GM21528 (cell line): ENCODE data around the gene DNAJA4.

ENCODE experiments used
- ATAC-seq: cut with Tn5 transposase; IDR thresholded peaks from one replicate; pipeline ENCODE4 v1.9.1; 2021; ENCODE audit warnings: mild to moderate bottlenecking, moderate library complexity; ENCODE audit not compliant: unreplicated experiment, low FRiP score

The DNAJA4 gene

GRCh38 chr15:78274994-78275393, 10.6 kb downstream of the DNAJA4 start:
- no peak for ATAC-seq

GRCh38 chr15:78276064-78276943, 11.9 kb downstream of the DNAJA4 start:
- no peak for ATAC-seq

GRCh38 chr15:78280319-78281072, 16.1 kb downstream of the DNAJA4 start:
- no peak for ATAC-seq

GRCh38 chr15:78282324-78282723, 18.0 kb downstream of the DNAJA4 start:
- no peak for ATAC-seq

GRCh38 chr15:78284758-78285157, 20.4 kb downstream of the DNAJA4 start:
- ATAC-seq = no peak

- ATAC-seq = no peak
Measured at GRCh38 chr15:78290222-78290621, 25.9 kb downstream of the DNAJA4 start.

GRCh38 chr15:78291052-78291451, 26.7 kb downstream of the DNAJA4 start:
- ATAC-seq = no peak

- no peak for ATAC-seq
Measured at GRCh38 chr15:78291698-78292097, 27.3 kb downstream of the DNAJA4 start.

- ATAC-seq = no peak
Measured at GRCh38 chr15:78292219-78292618, 27.9 kb downstream of the DNAJA4 start.

GRCh38 chr15:78299101-78299930, 35.0 kb downstream of the DNAJA4 start, which contains the start of gene SKIC8:
SKIC8 (minus strand) TSS chr15:78299609; CDS start chr15:78295686, 3,923 bp downstream.
- ATAC-seq = peak; percentile 85

GRCh38 chr15:78301326-78301725, 37.0 kb downstream of the DNAJA4 start:
- ATAC-seq = no peak

GRCh38 chr15:78301828-78302227, 37.5 kb downstream of the DNAJA4 start:
- no peak for ATAC-seq

- no peak for ATAC-seq
Measured at GRCh38 chr15:78302579-78303312, 38.4 kb downstream of the DNAJA4 start.

- no peak for ATAC-seq
Measured at GRCh38 chr15:78304216-78305066, 40.1 kb downstream of the DNAJA4 start.

GRCh38 chr15:78306176-78306774, 41.9 kb downstream of the DNAJA4 start:
- ATAC-seq = no peak

- ATAC-seq = no peak
Measured at GRCh38 chr15:78307976-78308375, 43.6 kb downstream of the DNAJA4 start.

- ATAC-seq = no peak
Measured at GRCh38 chr15:78308422-78309032, 44.2 kb downstream of the DNAJA4 start.

GRCh38 chr15:78311292-78311691, 46.9 kb downstream of the DNAJA4 start:
- ATAC-seq = no peak
